Heart left ventricle (tissue), 13 donors: ENCODE measurements around the gene RAP1GDS1.
"Not testable (repeated sequence)": the region's sequence is repeated elsewhere in the genome, so short reads cannot be mapped to it uniquely, and the experiment has no call there.

Experiments used
- CTCF ChIP-seq, 12 donors: fragments of 200-600 bp; sonication (generic) in 4 of 12; IDR thresholded peaks; one replicate each; pipeline versions ENCODE4 v1.5.0 to v1.8.0; 2018 to 2022; ENCODE audit warnings: antibody characterized with exemption in 12 of 12, mild to moderate bottlenecking in 5 of 12
- POLR2A ChIP-seq, 2 donors: fragments of 450-650 bp; IDR thresholded peaks; one replicate each; pipeline ENCODE4 v1.6.1; 2017; ENCODE audit warnings: antibody characterized with exemption in 2 of 2, mild to moderate bottlenecking in 2 of 2, moderate library complexity in 2 of 2
- donor health status: ischemic (EF 13 %, LVEDD 7.1; RV severe dilation, severe dysfunction).
- donor health status: DM: no; HTN: yes; CAD: no.
- donor health status: DM: no; HTN: no; CAD: no.
- donor health status: ischemic (EF 25% LVEDD 6.9; RV normal size, moderate dysfunction).
- donor health status: ischemic (EF 25% LVEDD 5.7; RV mildly dilated, moderate dysfunction).
- donor health status: ischemic (EF 35%, LVEDD 5.7; RV mildly dilated, moderate dysfunction).
- donor health status: nonischemic (EF 11% LVEDD 7.7; RV severe dilation, severe dysfunction).
- donor health status: DM: yes; HTN: yes; CAD: no.
- donor health status: PGD.
- donor health status: ischemic (EF 29% LVEDD 5.4; RV normal size, mild dysfunction).
- donor health status: nonischemic (EF 23%, LVEDD 6.1; RV moderate dilation, normal function).

GRCh38 chr4:98420151-98420550, 159.0 kb downstream of the RAP1GDS1 start:
- TF ChIP-seq CTCF, POLR2A (IDR thresholded peaks at IDR 0.05): not testable (repeated sequence)
